RWPE2 (cell line): ENCODE results near the gene CYP4F12.

ENCODE experiments used
- ATAC-seq: fragments of 200-7000 bp; cut with Tn5 transposase; 3 replicates; pipeline ENCODE4 v1.9.1; 2021; ENCODE audit warnings: low read depth
- DNase-seq: peaks from one replicate; pipeline ENCODE4 v3.0.0-alpha.2; 2020; ENCODE audit warnings: low spot score
- H3K27ac ChIP-seq: fragments of 450-650 bp; 2 replicates; pipeline ENCODE4 v1.5.1; 2017; ENCODE audit warnings: mild to moderate bottlenecking; ENCODE audit not compliant: poor library complexity, severe bottlenecking
- H3K27me3 ChIP-seq: fragments of 250-450 bp; sonication (Bioruptor Pico); 2 replicates; pipeline ENCODE4 v1.5.1; 2021; ENCODE audit warnings: mild to moderate bottlenecking, moderate library complexity; ENCODE audit not compliant: insufficient read depth, poor library complexity, severe bottlenecking
- H3K36me3 ChIP-seq: fragments of 250-450 bp; sonication (Bioruptor Pico); 2 replicates; pipeline ENCODE4 v1.5.1; 2020; ENCODE audit warnings: low read depth, mild to moderate bottlenecking, moderate library complexity
- H3K4me1 ChIP-seq: fragments of 250-450 bp; sonication (Bioruptor Pico); 2 replicates; pipeline ENCODE4 v1.5.1; 2021; ENCODE audit warnings: mild to moderate bottlenecking, moderate library complexity; ENCODE audit not compliant: insufficient read depth, poor library complexity, severe bottlenecking
- H3K4me3 ChIP-seq: fragments of 250-450 bp; sonication (Bioruptor Pico); 2 replicates; pipeline ENCODE4 v1.5.1; 2021; ENCODE audit warnings: mild to moderate bottlenecking, moderate library complexity; ENCODE audit not compliant: severe bottlenecking
- H3K9me3 ChIP-seq: fragments of 250-450 bp; sonication (Bioruptor Pico); 2 replicates; pipeline ENCODE4 v1.5.1; 2021; ENCODE audit warnings: mild to moderate bottlenecking, moderate library complexity; ENCODE audit not compliant: severe bottlenecking
- TF ChIP-seq, protein P1 (sequence below): fragments of 450-650 bp; IDR thresholded peaks from one replicate; pipeline ENCODE4 v1.5.1; 2017; ENCODE audit warnings: mild to moderate bottlenecking, moderate library complexity; ENCODE audit not compliant: poor library complexity, severe bottlenecking

CYP4F12 gene

DNA sequence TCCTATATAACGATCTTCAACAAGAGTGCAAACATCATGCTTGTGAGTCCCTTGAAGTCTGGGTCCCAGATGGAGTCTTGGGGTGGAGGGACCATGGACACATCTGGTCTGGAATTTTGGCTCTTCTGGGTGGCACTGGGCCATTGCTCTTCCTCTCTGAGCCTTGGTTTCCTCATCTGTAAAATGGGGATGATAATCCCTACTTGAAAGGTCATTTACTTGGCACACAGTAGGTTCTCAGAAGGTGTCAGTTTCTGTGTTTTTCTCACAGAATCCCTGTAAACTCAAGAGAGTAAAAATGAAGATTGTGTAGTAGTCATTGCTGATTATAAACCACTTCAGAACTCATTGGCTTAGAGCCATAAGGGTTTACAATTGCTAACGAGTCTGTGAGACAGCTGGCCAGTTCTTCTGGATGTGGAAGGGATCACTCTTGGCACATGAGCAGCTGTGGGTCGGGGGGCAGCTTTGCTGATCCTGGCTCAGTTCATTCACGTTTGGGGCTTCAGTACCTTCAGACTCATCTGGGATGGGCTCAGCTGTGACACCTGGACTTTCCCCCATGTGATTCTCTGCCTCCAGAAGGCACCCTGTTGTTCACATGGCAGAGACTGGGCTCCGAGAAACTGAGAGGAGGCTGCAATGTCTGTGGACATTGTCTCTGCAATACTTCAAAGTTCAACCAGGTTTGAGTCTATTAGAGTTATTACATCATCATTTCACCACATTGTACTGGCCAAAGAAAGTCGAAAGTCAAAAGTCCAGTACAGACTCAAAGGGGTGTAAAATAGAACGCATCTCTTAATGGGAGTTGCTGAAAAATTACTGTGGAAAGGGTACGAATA is 7.8 kb downstream of the CYP4F12 start:
- ATAC-seq: no peak
- Histone ChIP-seq H3K4me3 (no peak overlapping the region), H3K4me1 (no peaks in the 10 kb centered on the region), H3K27ac (no peak overlapping the region), H3K9me3 (no peaks in the 10 kb centered on the region), H3K36me3 (no peaks in the 10 kb centered on the region), H3K27me3 (no peaks in the 10 kb centered on the region)
- TF ChIP-seq, protein P1, sequence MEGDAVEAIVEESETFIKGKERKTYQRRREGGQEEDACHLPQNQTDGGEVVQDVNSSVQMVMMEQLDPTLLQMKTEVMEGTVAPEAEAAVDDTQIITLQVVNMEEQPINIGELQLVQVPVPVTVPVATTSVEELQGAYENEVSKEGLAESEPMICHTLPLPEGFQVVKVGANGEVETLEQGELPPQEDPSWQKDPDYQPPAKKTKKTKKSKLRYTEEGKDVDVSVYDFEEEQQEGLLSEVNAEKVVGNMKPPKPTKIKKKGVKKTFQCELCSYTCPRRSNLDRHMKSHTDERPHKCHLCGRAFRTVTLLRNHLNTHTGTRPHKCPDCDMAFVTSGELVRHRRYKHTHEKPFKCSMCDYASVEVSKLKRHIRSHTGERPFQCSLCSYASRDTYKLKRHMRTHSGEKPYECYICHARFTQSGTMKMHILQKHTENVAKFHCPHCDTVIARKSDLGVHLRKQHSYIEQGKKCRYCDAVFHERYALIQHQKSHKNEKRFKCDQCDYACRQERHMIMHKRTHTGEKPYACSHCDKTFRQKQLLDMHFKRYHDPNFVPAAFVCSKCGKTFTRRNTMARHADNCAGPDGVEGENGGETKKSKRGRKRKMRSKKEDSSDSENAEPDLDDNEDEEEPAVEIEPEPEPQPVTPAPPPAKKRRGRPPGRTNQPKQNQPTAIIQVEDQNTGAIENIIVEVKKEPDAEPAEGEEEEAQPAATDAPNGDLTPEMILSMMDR: no peak
- DNase-seq: no peak

DNA sequence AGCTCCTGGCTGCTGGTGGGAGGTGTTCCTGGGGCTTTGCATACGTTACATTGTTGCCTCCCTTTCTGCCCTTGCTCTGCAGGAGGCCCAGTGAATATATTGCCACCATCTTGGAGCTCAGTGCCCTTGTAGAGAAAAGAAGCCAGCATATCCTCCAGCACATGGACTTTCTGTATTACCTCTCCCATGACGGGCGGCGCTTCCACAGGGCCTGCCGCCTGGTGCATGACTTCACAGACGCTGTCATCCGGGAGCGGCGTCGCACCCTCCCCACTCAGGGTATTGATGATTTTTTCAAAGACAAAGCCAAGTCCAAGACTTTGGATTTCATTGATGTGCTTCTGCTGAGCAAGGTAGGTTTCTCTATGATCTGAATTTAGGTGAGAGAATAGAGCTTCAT is 10.5 kb downstream of the CYP4F12 start:
- no peak for DNase-seq
- Histone ChIP-seq H3K36me3 (no peaks in the 10 kb centered on the region), H3K4me3 (no peak overlapping the region), H3K4me1 (no peaks in the 10 kb centered on the region), H3K9me3 (no peaks in the 10 kb centered on the region), H3K27me3 (no peaks in the 10 kb centered on the region), H3K27ac (no peak overlapping the region)
- TF ChIP-seq, protein P1: no peak
- no peak for ATAC-seq

DNA sequence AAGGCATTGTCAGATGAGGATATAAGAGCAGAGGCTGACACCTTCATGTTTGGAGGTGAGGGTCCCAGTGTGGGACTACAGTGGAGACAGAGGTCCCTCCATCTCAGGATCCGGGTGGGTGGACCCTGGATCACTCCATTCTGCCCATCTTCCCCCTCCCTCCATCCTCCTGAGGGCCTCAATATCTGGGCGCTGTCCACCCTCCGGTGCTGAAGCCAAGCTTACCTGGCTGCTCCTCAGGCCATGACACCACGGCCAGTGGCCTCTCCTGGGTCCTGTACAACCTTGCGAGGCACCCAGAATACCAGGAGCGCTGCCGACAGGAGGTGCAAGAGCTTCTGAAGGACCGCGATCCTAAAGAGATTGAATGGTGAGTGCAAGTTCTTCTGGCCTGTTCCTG is 11.9 kb downstream of the CYP4F12 start:
- Histone ChIP-seq H3K4me1 (no peaks in the 10 kb centered on the region), H3K36me3 (no peaks in the 10 kb centered on the region), H3K27me3 (no peaks in the 10 kb centered on the region), H3K4me3 (no peak overlapping the region), H3K27ac (no peak overlapping the region), H3K9me3 (no peaks in the 10 kb centered on the region)
- DNase-seq (no peak), ATAC-seq (no peak)
- TF ChIP-seq, protein P1: no peak

DNA sequence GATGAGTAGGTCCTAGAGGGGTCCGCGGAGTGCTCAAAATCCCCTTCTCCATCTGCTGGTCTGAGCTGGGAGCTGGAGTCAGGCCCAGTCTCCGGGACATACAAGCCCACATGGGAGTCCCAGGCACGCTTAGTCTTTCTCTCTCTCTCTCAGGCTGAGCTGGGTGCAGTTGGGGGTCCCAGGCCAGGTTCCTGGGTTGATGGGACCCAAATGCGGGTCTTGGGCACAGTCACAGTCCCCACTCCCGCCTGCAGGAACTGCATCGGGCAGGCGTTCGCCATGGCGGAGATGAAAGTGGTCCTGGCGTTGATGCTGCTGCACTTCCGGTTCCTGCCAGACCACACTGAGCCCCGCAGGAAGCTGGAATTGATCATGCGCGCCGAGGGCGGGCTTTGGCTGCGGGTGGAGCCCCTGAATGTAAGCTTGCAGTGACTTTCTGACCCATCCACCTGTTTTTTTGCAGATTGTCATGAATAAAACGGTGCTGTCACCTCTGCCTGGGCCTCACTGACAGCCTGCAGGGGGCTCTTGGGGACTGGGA is 23.8 kb downstream of the CYP4F12 start:
- Histone ChIP-seq H3K9me3 (no peaks in the 10 kb centered on the region), H3K4me3 (no peak overlapping the region), H3K27me3 (no peaks in the 10 kb centered on the region), H3K27ac (no peak overlapping the region), H3K4me1 (no peaks in the 10 kb centered on the region), H3K36me3 (no peaks in the 10 kb centered on the region)
- ATAC-seq (no peak), DNase-seq (no peak)
- TF ChIP-seq, protein P1: no peak
